GM18508 (cell line): ENCODE measurements around the gene TAPBPL.
"Not testable (repeated sequence)": the region's sequence is repeated elsewhere in the genome, so short reads cannot be mapped to it uniquely, and the experiment has no call there.

Experiments used
- ATAC-seq: cut with Tn5 transposase; IDR thresholded peaks from one replicate; pipeline ENCODE4 v1.9.1; 2021; ENCODE audit warnings: moderate number of reproducible peaks; ENCODE audit not compliant: insufficient read depth, unreplicated experiment

The TAPBPL gene, protein sequence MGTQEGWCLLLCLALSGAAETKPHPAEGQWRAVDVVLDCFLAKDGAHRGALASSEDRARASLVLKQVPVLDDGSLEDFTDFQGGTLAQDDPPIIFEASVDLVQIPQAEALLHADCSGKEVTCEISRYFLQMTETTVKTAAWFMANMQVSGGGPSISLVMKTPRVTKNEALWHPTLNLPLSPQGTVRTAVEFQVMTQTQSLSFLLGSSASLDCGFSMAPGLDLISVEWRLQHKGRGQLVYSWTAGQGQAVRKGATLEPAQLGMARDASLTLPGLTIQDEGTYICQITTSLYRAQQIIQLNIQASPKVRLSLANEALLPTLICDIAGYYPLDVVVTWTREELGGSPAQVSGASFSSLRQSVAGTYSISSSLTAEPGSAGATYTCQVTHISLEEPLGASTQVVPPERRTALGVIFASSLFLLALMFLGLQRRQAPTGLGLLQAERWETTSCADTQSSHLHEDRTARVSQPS

DNA sequence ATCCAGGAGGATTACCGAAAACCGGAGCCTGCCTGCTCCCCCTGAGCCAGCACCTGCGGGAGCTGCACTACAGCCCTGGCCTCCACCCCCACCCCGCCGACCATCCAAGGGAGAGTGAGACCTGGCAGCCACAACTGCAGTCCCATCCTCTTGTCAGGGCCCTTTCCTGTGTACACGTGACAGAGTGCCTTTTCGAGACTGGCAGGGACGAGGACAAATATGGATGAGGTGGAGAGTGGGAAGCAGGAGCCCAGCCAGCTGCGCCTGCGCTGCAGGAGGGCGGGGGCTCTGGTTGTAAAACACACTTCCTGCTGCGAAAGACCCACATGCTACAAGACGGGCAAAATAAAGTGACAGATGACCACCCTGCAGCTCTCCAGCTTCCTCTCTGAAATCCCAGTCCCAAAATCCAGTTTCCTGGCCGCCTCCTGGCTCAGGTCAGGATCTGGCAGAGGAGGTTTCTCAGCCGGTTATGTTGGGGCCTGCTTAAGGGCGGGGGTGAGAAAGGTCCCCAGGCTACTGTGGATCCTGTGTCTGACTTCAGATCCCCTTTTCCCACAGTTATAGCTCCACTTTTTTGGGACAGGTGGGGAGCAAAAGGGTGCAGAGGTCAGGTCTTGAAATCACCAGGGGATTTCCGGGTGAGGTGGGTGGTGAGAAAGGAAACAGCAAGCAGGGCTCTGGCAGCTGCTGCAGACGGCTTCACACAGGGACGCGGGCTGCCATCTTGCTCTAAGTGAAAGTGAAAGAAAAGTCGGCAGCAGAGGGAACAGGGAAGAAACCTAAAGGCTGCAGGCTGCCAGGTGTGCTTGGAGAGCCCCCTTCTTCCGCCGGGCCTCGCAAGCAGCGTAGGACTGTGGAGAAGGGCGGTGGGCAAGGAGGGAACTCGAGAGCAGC lies at the start of gene TAPBPL:
TSS of gene TAPBPL (plus strand) at position 695 of the 897 bp plus-strand sequence. CDS start 207 bp downstream, outside the sequence.
- no peak for ATAC-seq

DNA sequence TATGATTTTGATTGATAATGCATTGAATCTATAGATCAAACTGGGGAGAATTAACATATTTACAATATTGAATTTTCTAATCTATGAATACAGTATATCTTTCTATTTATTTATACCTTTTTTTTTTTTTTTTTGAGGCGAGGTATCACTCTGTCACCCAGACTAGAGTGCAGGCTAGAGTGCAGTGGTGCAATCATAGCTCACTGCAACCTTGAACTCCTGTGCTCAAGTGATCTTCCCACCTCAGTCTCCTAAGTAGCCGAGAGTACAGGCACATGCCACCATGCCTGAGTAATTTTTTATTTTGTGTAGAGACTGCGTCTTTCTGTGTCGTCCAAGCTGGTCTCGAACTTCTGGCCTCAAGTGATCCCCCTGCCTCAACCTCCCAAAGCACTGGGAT lies 47.5 kb upstream of the TAPBPL start:
- ATAC-seq, result no peak

- no peak for ATAC-seq
Observed at GRCh38 chr12:6405963-6406362, 45.9 kb upstream of the TAPBPL start.

DNA sequence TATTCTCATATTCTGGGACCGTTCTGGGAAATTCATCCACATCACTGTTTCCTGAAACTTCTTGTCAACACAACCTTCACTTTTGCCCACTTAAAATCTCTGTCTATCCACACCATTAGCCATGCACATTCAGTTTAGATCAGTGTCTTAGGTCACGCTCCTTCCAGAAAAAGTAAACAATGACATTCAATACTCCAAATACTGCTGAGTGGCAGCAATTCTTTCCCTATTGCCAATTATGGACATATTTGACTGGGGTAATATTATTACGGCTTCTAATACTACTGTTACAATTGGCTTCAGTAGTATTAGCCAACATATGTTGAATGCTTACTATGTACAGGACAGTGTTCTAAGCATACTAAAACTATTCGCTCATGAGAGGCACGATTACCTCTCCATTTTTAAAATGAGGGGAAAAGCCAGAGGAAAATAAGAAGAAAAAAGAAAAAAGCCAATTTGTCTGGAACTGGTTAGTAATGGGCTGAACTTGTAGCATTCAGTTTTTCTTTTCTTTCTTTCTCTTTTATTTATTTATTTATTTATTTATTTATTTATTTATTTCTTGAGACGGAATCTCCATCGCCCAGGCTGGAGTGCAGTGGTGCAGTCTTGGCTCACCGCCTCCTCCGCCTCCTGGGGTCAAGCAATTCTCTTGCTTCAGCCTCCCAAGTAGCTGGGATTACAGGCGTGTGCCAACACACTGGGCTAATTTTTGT lies 44.4 kb upstream of the TAPBPL start:
- ATAC-seq, result no peak

- no peak for ATAC-seq
Observed at GRCh38 chr12:6416596-6416995, 35.2 kb upstream of the TAPBPL start.

DNA sequence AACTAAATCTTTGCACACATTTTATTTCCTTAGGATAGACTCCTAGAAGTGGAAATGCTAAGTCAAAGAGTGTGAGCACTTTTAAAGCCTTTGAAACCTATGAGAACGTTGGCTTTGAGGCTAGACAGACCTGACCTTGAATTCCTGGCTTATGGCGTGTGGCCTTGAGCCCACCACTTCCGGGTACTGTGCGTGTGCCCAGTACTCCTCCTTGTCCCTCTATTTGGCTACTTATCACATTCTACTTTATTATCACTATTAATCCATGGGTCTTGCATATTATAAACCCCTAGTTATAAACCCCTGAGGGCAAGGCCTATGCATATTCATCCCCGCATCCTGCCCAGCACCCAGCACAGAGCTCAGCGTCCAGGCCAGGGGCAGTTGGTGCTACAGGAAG lies 33.0 kb upstream of the TAPBPL start:
- ATAC-seq, result no peak

DNA sequence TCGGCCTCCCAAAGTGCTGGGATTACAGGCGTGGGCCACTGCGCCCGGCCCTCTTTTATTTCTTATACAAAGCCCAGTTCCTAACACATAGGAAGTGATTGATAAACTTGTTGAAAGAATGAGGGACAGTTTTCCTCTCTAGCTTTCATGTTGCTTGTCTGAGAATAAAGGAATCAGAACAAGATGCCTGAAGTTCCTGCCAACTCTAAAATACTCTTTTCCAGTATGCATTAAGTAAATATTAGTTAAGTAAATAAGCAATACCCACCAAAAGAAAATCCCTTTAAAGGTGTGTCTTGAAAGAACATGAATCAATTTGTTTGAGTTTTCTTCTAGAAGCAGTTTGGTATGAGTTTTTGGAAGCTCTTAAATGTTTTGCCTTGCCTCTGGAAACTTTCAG lies 31.5 kb upstream of the TAPBPL start:
- no peak for ATAC-seq

- ATAC-seq, result no peak
Observed at GRCh38 chr12:6423267-6424007, 28.4 kb upstream of the TAPBPL start.

DNA sequence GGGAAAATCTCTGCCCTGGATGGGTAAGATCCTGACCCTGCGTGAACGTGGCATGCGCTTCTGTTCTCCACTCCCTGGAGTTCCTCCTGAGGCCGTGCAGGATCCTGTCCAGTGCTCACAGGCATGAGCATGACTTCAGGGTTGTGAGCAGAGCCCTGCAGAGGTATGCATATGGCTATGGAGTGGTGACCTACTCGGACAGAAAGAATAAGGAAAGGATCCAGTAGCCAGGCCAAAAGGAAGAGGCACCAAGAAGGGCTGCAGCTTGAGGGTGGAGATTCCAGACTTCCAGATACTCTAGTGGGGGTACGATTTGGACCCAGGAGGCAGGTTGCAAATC lies 27.9 kb upstream of the TAPBPL start:
- no peak for ATAC-seq

DNA sequence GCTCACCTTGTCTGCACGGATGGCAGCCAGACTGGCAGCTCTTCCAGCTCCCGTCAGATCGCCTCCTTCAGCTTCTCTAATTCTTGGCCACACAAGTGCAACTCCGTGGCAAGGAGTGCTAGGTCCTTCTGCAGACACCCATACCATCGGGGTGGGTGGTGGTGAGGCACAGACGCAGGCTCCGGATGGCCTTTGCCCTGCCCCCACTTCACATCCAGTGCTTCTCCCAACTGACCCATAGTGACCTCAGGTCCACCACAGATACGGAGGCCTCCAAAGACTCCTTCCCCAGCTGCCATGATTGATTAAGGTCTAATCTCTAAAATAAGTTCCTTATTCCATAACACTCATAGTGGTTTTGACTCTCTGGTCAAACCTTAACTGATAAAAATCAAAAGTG lies 27.0 kb upstream of the TAPBPL start:
- ATAC-seq, result no peak

DNA sequence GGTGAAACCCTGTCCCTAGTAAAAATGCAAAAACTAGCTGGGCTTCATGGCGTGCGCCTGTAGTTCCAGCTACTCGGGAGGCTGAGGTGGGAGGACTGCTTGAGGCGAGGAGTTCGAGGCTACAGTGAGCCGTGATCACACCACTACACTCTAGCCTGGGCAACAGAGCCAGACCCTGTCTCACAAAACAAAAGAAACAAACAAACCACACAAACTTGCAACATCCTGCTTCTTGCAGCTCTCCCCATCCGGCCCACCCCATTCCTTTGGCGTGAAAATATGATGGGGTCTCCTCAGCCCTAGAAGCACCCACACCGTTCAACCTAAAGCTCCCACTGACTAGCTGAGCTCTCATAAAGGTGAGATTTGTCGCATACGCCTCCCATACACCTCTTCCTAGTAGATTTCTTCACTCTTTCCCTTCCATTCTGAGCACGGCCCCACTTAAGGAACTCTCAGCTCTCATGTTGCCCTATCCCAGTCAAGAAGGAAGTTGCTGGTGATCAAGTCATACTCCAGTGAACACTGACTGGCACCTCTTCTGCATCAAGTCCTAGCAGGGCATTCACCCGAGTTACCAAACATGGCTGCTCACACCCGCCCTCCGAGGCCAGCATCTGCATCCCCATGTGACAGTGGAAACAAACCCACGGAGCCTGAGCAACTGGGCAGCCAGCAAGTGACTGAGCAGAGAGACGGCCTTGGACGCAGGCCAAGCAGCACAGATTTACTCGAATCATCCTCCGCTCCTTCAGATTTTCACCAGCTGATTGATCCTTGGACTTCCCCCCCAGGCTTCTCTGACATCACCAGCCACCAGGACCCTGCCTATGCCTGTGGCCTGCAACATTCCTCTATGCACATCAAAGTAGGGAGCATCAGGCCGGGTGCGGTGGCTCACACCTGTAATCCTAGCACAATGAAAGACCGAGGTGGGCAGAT lies 26.0 kb upstream of the TAPBPL start:
- no peak for ATAC-seq

GRCh38 chr12:6426882-6427671 lies 24.8 kb upstream of the TAPBPL start:
- ATAC-seq, result no peak

GRCh38 chr12:6427796-6428195 lies 24.0 kb upstream of the TAPBPL start:
- not testable (repeated sequence) for ATAC-seq

GRCh38 chr12:6428326-6428725 lies 23.5 kb upstream of the TAPBPL start:
- ATAC-seq, result no peak

DNA sequence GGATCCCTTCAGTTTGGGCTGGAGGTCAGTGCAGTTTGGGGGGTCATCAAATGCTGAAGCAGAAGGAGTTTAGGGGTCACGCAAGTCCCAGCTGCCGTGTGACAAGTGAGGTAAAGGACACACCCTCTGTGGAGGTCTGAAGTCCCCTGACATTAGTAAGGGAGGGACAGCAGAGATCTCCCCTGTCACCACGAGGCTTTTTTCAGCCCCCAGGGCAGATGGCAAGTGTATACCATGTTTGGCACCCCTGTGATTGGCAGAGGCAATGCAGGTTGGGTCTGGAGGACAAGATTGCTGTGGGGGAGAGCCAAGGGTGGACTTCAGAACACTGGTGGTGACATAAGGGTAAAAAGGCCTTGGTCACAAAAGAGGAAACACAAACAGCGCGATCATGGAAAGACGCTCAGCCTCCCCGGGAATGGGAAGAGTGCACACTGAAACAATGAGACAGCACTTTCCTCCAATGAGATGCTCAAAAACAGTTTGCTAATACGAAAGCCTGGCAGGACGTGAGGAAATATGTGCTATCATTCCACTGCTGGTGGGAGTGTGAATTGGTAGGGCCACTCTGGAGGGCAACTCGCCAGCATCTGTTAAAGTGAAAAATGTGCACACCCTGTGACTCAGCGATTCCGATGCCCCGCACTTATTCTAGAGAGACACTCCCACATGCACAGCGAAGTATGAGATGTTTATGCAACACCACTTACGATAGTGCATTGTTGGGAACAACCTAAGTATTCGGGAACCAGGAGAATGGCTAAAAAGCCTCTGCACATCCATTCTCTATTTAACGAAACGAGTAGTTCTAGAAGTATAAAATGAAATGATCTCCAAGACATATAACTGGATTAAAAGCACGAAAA lies 21.5 kb upstream of the TAPBPL start:
- ATAC-seq, result no peak

GRCh38 chr12:6432991-6433390 lies 18.9 kb upstream of the TAPBPL start:
- ATAC-seq, result no peak
